Putamen (tissue), 1 donor: ENCODE data around the gene TSC2.
"Not testable (repeated sequence)": the region's sequence is repeated elsewhere in the genome, so short reads cannot be mapped to it uniquely, and the experiment has no call there.

Source experiments
- DNase-seq: peaks from one replicate; pipeline ENCODE4 v3.0.0-alpha.2; 2016; ENCODE audit warnings: low spot score

TSC2 gene

GRCh38 chr16:2009791-2010510 lies 37.8 kb upstream of the TSC2 start, which contains the start of gene ZNF598:
Gene ZNF598, minus strand, starts transcription at chr16:2009821.
- peak; percentile 90 for DNase-seq

- DNase-seq = not testable (repeated sequence)
Measured at GRCh38 chr16:2011726-2012125, 36.1 kb upstream of the TSC2 start.

- no peak for DNase-seq
Measured at GRCh38 chr16:2013527-2013926, 34.3 kb upstream of the TSC2 start.

- DNase-seq = no peak
Measured at GRCh38 chr16:2015117-2015946, 32.5 kb upstream of the TSC2 start.

- no peak for DNase-seq
Measured at GRCh38 chr16:2015947-2016208, 31.9 kb upstream of the TSC2 start.

- DNase-seq = no peak
Measured at GRCh38 chr16:2016407-2016922, 31.3 kb upstream of the TSC2 start.

GRCh38 chr16:2019518-2019920 lies 28.3 kb upstream of the TSC2 start, which contains the start of gene NPW:
Gene NPW, plus strand, starts transcription at chr16:2019785.
- DNase-seq = no peak

- no peak for DNase-seq
Measured at GRCh38 chr16:2019921-2020831, 27.6 kb upstream of the TSC2 start.

- no peak for DNase-seq
Measured at GRCh38 chr16:2022723-2023091, 25.1 kb upstream of the TSC2 start.

- peak; percentile 84 for DNase-seq
Measured at GRCh38 chr16:2023092-2024031, 24.4 kb upstream of the TSC2 start.

- DNase-seq = no peak
Measured at GRCh38 chr16:2024032-2024420, 23.8 kb upstream of the TSC2 start.

- DNase-seq = no peak
Measured at GRCh38 chr16:2025251-2025650, 22.5 kb upstream of the TSC2 start.

GRCh38 chr16:2025878-2026460 lies 21.8 kb upstream of the TSC2 start:
- no peak for DNase-seq

GRCh38 chr16:2026461-2027023 lies 21.2 kb upstream of the TSC2 start, which contains the start of gene NHERF2:
Gene NHERF2, plus strand, starts transcription at chr16:2026902. Its CDS starts 104 bp downstream, at chr16:2027006.
- DNase-seq = no peak

GRCh38 chr16:2027024-2028010 lies 20.5 kb upstream of the TSC2 start:
- no peak for DNase-seq

- DNase-seq = no peak
Measured at GRCh38 chr16:2028146-2028545, 19.6 kb upstream of the TSC2 start.

GRCh38 chr16:2028620-2029220 lies 19.1 kb upstream of the TSC2 start:
- DNase-seq = no peak

GRCh38 chr16:2029350-2029749 lies 18.4 kb upstream of the TSC2 start:
- DNase-seq = no peak

GRCh38 chr16:2030036-2030435 lies 17.7 kb upstream of the TSC2 start:
- DNase-seq = no peak
